Gastrocnemius medialis (tissue), 4 donors: Measurements from ENCODE around the gene FNIP1.

ENCODE experiments used
- POLR2A ChIP-seq, 2 donors: fragments of 450-650 bp; IDR thresholded peaks; one replicate each; pipeline ENCODE4 v1.6.1; 2017; ENCODE audit warnings: antibody characterized with exemption in 2 of 2, mild to moderate bottlenecking in 2 of 2, moderate library complexity in 2 of 2
- TF ChIP-seq, protein P1 (sequence below), 5 experiments: fragments of 450-650 bp in 3 of 5; fragments of 200-600 bp in 2 of 5; sonication (generic) in 2 of 5; IDR thresholded peaks in 4 of 5; conservative IDR thresholded peaks in 1 of 5; 1 replicate in 4 of 5; 2 replicates in 1 of 5; pipeline ENCODE4 v1.5.1; 2016 to 2019; ENCODE audit warnings: antibody characterized with exemption in 5 of 5, mild to moderate bottlenecking in 3 of 5, moderate library complexity in 3 of 5

DNA sequence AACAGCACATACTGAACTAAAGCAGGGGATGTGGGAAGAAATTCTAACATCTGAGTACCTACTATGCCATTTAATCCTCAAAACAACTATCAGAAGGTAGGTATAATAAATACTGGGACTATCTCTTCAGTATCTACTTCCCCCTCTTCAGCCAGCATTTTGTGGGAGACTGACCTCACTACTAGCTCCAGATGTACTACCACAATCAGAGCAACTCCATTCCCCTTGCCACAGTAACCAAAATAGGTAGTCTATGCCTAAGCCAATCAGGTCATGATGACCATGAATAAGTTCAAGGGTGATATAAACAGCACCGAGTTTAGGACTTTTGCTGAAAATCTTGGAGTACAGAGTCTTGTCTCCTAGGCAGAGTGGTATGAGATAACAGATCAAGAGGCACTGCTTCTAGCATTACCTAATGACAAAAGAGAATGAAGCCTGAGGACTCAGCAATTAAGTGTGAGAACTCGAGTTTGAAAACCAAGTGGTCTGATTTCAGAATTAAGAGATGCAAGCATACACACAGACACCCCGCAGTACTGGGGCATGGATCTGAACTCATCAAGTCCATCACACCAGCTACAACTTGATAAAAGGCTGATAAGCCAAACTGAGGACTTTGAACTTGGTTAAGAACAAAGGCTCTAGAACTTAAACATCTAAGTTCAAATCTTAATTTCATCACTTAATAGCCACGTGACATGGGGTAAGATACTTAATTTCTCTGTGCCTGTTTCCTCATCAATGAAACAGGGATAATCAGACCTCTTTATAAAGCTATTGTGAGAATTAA lies 9.7 kb downstream of the FNIP1 start:
- TF ChIP-seq, protein P1, sequence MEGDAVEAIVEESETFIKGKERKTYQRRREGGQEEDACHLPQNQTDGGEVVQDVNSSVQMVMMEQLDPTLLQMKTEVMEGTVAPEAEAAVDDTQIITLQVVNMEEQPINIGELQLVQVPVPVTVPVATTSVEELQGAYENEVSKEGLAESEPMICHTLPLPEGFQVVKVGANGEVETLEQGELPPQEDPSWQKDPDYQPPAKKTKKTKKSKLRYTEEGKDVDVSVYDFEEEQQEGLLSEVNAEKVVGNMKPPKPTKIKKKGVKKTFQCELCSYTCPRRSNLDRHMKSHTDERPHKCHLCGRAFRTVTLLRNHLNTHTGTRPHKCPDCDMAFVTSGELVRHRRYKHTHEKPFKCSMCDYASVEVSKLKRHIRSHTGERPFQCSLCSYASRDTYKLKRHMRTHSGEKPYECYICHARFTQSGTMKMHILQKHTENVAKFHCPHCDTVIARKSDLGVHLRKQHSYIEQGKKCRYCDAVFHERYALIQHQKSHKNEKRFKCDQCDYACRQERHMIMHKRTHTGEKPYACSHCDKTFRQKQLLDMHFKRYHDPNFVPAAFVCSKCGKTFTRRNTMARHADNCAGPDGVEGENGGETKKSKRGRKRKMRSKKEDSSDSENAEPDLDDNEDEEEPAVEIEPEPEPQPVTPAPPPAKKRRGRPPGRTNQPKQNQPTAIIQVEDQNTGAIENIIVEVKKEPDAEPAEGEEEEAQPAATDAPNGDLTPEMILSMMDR (IDR thresholded peaks at IDR 0.05 in 4 of 5, conservative IDR thresholded peaks at IDR 0.05 in 1 of 5): no peak
- no peak for TF ChIP-seq POLR2A (IDR thresholded peaks at IDR 0.05)
